Ovary (tissue), 9 donors: ENCODE results near the gene TMTC1. TPM values are rescaled to one million over a fixed set of nuclear protein-coding genes. Genes with fewer than 3 reads are reported as not detected.

ENCODE experiments used
- DNase-seq, 5 donors: peaks; one replicate each; pipeline ENCODE4 v3.0.0-alpha.2; 2019 to 2020
- H3K27ac ChIP-seq, 2 donors: fragments of 200-600 bp; one replicate each; pipeline versions ENCODE4 v1.5.1 to v1.8.0; 2019 to 2022
- H3K27me3 ChIP-seq: fragments of 200-600 bp; one replicate; pipeline ENCODE4 v1.8.0; 2022
- H3K36me3 ChIP-seq: fragments of 200-600 bp; sonication (generic); one replicate; pipeline ENCODE4 v1.5.1; 2019
- H3K4me1 ChIP-seq: one replicate; pipeline ENCODE4 v1.8.1; 2013; ENCODE audit warnings: mild to moderate bottlenecking, moderate library complexity; ENCODE audit not compliant: insufficient read depth
- H3K4me3 ChIP-seq: fragments of 200-600 bp; sonication (generic); one replicate; pipeline ENCODE4 v1.5.1; 2017
- H3K9me3 ChIP-seq, 2 donors: fragments of 200-600 bp in 1 of 2; sonication (generic) in 1 of 2; one replicate each; pipeline versions ENCODE4 v1.5.1 to v1.8.1; 2013 to 2019; ENCODE audit warnings: mild to moderate bottlenecking in 1 of 2, moderate library complexity in 1 of 2
- EP300 ChIP-seq: sonication (generic); formaldehyde crosslinking; IDR thresholded peaks from one replicate; pipeline ENCODE4 v1.6.1; 2017; ENCODE audit warnings: antibody characterized with exemption
- POLR2A ChIP-seq: fragments of 450-650 bp; IDR thresholded peaks from one replicate; pipeline ENCODE4 v1.6.1; 2017; ENCODE audit warnings: antibody characterized with exemption, mild to moderate bottlenecking, moderate library complexity
- WGBS, 3 donors: extraction: QIAGEN DNeasy Blood & Tissue Kit in 1 of 3; methylation state at CpG; one replicate each; pipeline versions ENCODE4 v1.1.5 to v1.1.7; 2013 to 2017; 5-methylcytosine and 5-hydroxymethylcytosine counted together
- intact Hi-C, 4 donors: fragments of 100-400 bp; cut with DNase I; formaldehyde crosslinking; loops; one replicate each; pipeline versions ENCODE4 v1.11.0 to v1.15.1; 2022 to 2023
- polyA plus RNA-seq, 2 donors: library from polyadenylated mRNA; stranded (reverse); fragments of 200-250 nt in 1 of 2; fragments of 350-450 nt in 1 of 2; fragmentation: Illumina TruSeq in 1 of 2; extraction: RNeasy Lipid Tissue Mini Kit (QIAGEN cat#74804) in 1 of 2; gene quantifications; one replicate each; pipeline ENCODE4 v1.2.3, GENCODE V29; 2013 to 2014
- total RNA-seq, 7 donors: library from RNA; depleted of rRNA in 2 of 7; stranded (reverse); fragments of >200 nt in 2 of 7; fragmentation: NEBNext Ultra II Directional in 3 of 7; extraction: Animal tissue kit (Norgen Biotek cat#: 25700) in 3 of 7; gene quantifications; one replicate each; pipeline versions ENCODE4 v1.1.0 to v1.2.4, GENCODE V29; 2016 to 2023
- TF ChIP-seq, protein P1 (sequence below), 3 donors: fragments of 450-650 bp in 2 of 3; fragments of 200-600 bp in 1 of 3; IDR thresholded peaks; one replicate each; pipeline versions ENCODE4 v1.5.1 to v1.8.0; 2016 to 2022; ENCODE audit warnings: antibody characterized with exemption in 3 of 3, mild to moderate bottlenecking in 1 of 3
- donor health status: DM: no; HTN: no; CAD: no; lungs with moderate emphysema.
- donor health status: DM: no; HTN: no; CAD: no.
- donor health status: Bipolar disorder and iron deficiency.
- donor health status: DM: yes; HTN: yes; CAD: no.
- donor health status: DM: no; HTN: no; CAD: no.
- donor health status: DM: yes; HTN: yes; CAD: no.

Gene TMTC1
- total and polyA plus RNA-seq, 9 donors = 8.1 to 46.3 (median 21.3) TPM

GRCh38 chr12:29735604-29736003 is 48.1 kb downstream of the TMTC1 start:
- no peak for TF ChIP-seq POLR2A
- no peak for TF ChIP-seq EP300
- TF ChIP-seq, protein P1, sequence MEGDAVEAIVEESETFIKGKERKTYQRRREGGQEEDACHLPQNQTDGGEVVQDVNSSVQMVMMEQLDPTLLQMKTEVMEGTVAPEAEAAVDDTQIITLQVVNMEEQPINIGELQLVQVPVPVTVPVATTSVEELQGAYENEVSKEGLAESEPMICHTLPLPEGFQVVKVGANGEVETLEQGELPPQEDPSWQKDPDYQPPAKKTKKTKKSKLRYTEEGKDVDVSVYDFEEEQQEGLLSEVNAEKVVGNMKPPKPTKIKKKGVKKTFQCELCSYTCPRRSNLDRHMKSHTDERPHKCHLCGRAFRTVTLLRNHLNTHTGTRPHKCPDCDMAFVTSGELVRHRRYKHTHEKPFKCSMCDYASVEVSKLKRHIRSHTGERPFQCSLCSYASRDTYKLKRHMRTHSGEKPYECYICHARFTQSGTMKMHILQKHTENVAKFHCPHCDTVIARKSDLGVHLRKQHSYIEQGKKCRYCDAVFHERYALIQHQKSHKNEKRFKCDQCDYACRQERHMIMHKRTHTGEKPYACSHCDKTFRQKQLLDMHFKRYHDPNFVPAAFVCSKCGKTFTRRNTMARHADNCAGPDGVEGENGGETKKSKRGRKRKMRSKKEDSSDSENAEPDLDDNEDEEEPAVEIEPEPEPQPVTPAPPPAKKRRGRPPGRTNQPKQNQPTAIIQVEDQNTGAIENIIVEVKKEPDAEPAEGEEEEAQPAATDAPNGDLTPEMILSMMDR (IDR thresholded peaks at IDR 0.05) = no peak
- intact Hi-C loops = no loop called here
- no peak overlapping the region for H3K4me3 ChIP-seq
- H3K36me3 ChIP-seq = no peaks in the 10 kb centered on the region
- no peak overlapping the region for H3K27ac ChIP-seq
- no peaks in the 10 kb centered on the region for H3K9me3 ChIP-seq
- no peaks in the 10 kb centered on the region for H3K27me3 ChIP-seq
- WGBS, 3 donors = 82 to 84% (median 83%) methylated on average over 7 of the region's 7 CpGs
- peaks cover 7% of the 10 kb centered on the region for H3K4me1 ChIP-seq
- no peak for DNase-seq

DNA sequence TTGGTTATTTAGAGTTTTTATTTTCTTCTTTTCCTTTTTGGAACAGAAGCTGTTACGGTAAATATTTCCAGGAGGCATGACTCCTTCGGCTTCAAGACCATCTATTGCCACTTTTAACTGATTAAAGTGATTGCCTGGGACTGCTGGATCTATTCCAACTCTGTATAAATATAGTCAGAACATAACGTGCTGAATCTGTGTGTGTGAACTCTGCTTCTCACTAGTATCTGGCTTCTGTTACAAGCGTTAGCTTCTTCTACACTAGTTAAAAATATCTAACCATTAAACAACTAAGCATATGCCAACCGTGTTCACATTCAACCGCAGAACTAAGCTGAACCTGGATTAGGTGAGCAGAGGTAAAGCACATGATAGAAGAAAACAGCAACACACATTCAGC is 49.0 kb downstream of the TMTC1 start:
- TF ChIP-seq EP300 (no peak), POLR2A (no peak)
- TF ChIP-seq, protein P1 (IDR thresholded peaks at IDR 0.05) = no peak
- DNase-seq = no peak
- no peaks in the 10 kb centered on the region for H3K9me3 ChIP-seq
- peaks cover 7% of the 10 kb centered on the region for H3K4me1 ChIP-seq
- WGBS, 3 donors = 55 to 59% (median 57%) methylated on average over 6 of the region's 6 CpGs
- H3K27me3 ChIP-seq = no peaks in the 10 kb centered on the region
- intact Hi-C loops = no loop called here
- no peak overlapping the region for H3K27ac ChIP-seq
- H3K4me3 ChIP-seq = no peak overlapping the region
- H3K36me3 ChIP-seq = no peaks in the 10 kb centered on the region

DNA sequence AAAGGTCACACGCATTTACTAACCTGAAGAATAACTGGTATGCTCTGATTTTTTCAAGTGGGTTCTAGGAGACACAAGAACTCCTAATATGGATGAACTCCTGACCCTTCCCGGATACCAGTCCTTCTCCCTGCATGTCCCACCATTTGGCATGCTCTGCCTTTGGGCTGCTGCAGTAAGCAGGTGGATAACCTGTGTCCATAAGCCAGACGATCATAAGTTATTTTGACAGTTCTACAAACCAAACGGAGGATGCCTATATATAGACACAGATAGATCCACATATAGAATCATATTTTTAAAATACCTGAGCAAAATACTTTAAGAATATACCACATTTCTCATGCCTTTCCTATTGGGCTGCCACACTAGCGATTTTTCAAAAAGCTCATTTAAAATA is 49.4 kb downstream of the TMTC1 start:
- peaks cover 7% of the 10 kb centered on the region for H3K4me1 ChIP-seq
- intact Hi-C loops = no loop called here
- TF ChIP-seq, protein P1 (IDR thresholded peaks at IDR 0.05) = no peak
- no peak for TF ChIP-seq EP300
- TF ChIP-seq POLR2A = no peak
- no peaks in the 10 kb centered on the region for H3K27me3 ChIP-seq
- H3K27ac ChIP-seq = no peak overlapping the region
- H3K36me3 ChIP-seq = no peaks in the 10 kb centered on the region
- no peaks in the 10 kb centered on the region for H3K9me3 ChIP-seq
- WGBS, 3 donors = 87 to 91% (median 88%) methylated on average over 5 of the region's 5 CpGs
- DNase-seq = no peak
- no peak overlapping the region for H3K4me3 ChIP-seq

DNA sequence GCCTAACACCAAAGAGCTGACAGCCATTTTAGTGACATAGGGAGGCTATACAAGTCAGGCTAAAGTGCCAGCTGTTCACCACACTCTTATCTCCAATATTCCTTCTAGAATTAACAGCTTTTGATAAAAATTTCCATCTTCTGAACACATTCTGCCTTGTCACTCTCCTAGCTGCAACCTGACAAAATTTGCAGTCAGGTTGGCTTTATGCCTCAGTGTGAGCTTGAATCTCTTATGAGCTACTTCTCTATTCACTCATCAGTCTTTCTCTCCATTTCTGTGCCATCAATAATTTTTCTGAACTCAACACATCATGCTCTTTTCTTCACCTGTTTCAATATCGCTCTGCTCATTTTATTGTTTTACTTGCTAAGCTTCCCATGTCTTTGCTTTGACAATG is 50.2 kb downstream of the TMTC1 start:
- WGBS, 3 donors = 96 to 98% (median 97%) methylated on average over 1 of the region's 1 CpG

More for the DNA sequence above, 50.2 kb downstream of the TMTC1 start:
- Histone ChIP-seq H3K9me3 (no peaks in the 10 kb centered on the region), H3K27me3 (no peaks in the 10 kb centered on the region), H3K36me3 (no peaks in the 10 kb centered on the region), H3K4me3 (no peak overlapping the region), H3K4me1 (peaks cover 7% of the 10 kb centered on the region), H3K27ac (no peak overlapping the region)
- no peak for DNase-seq
- intact Hi-C loops = no loop called here
- TF ChIP-seq EP300 = no peak
- TF ChIP-seq POLR2A = no peak
- TF ChIP-seq, protein P1 (IDR thresholded peaks at IDR 0.05) = no peak
